GM19438 (cell line): ENCODE measurements around the gene CELF2.

Experiments used
- ATAC-seq: cut with Tn5 transposase; IDR thresholded peaks from one replicate; pipeline ENCODE4 v1.9.1; 2021; ENCODE audit warnings: low read depth; ENCODE audit not compliant: unreplicated experiment

The CELF2 gene

GRCh38 chr10:11057018-11057417, 39.3 kb downstream of the CELF2 start:
- ATAC-seq, result no peak

- ATAC-seq, result no peak
Measured at GRCh38 chr10:11057448-11057847, 39.8 kb downstream of the CELF2 start.

- ATAC-seq, result no peak
Measured at GRCh38 chr10:11057994-11058393, 40.3 kb downstream of the CELF2 start.

- ATAC-seq, result no peak
Measured at GRCh38 chr10:11058965-11059364, 41.3 kb downstream of the CELF2 start.

GRCh38 chr10:11063856-11064255, 46.2 kb downstream of the CELF2 start:
- no peak for ATAC-seq

GRCh38 chr10:11064832-11065231, 47.2 kb downstream of the CELF2 start:
- ATAC-seq, result no peak

- no peak for ATAC-seq
Measured at GRCh38 chr10:11065567-11065966, 47.9 kb downstream of the CELF2 start.

- no peak for ATAC-seq
Measured at GRCh38 chr10:11066520-11066919, 48.8 kb downstream of the CELF2 start.

GRCh38 chr10:11068861-11069633, 51.4 kb downstream of the CELF2 start:
- no peak for ATAC-seq

- no peak for ATAC-seq
Measured at GRCh38 chr10:11073410-11073809, 55.7 kb downstream of the CELF2 start.

- no peak for ATAC-seq
Measured at GRCh38 chr10:11074536-11075267, 57.0 kb downstream of the CELF2 start.

GRCh38 chr10:11076221-11076620, 58.5 kb downstream of the CELF2 start:
- no peak for ATAC-seq

GRCh38 chr10:11080564-11080984, 62.9 kb downstream of the CELF2 start:
- ATAC-seq, result no peak

- ATAC-seq, result no peak
Measured at GRCh38 chr10:11081408-11081807, 63.7 kb downstream of the CELF2 start.

GRCh38 chr10:11082526-11082925, 64.9 kb downstream of the CELF2 start:
- no peak for ATAC-seq

- ATAC-seq, result no peak
Measured at GRCh38 chr10:11083051-11083450, 65.4 kb downstream of the CELF2 start.

- ATAC-seq, result no peak
Measured at GRCh38 chr10:11085545-11085944, 67.9 kb downstream of the CELF2 start.

GRCh38 chr10:11086177-11086840, 68.6 kb downstream of the CELF2 start:
- no peak for ATAC-seq

- ATAC-seq, result no peak
Measured at GRCh38 chr10:11087372-11087771, 69.7 kb downstream of the CELF2 start.

- no peak for ATAC-seq
Measured at GRCh38 chr10:11088709-11089108, 71.0 kb downstream of the CELF2 start.

- no peak for ATAC-seq
Measured at GRCh38 chr10:11089272-11089671, 71.6 kb downstream of the CELF2 start.
